NCI-H2196 (cell line): ENCODE measurements around the gene VPS37D.
"Not testable (repeated sequence)": the region's sequence is repeated elsewhere in the genome, so short reads cannot be mapped to it uniquely, and the experiment has no call there.

ENCODE experiments used
- DNase-seq: peaks from one replicate; lab custom pipeline; 2025; ENCODE audit not compliant: unreplicated experiment; lab: John Stamatoyannopoulos, UW

The VPS37D gene

GRCh38 chr7:73645643-73646174, 21.9 kb upstream of the VPS37D start:
- DNase-seq: no peak

GRCh38 chr7:73646785-73647724, 20.6 kb upstream of the VPS37D start:
- DNase-seq: no peak

- DNase-seq: peak; percentile 32
These were observed 19.7 kb upstream of the VPS37D start for GRCh38 chr7:73647725-73648592.

DNA sequence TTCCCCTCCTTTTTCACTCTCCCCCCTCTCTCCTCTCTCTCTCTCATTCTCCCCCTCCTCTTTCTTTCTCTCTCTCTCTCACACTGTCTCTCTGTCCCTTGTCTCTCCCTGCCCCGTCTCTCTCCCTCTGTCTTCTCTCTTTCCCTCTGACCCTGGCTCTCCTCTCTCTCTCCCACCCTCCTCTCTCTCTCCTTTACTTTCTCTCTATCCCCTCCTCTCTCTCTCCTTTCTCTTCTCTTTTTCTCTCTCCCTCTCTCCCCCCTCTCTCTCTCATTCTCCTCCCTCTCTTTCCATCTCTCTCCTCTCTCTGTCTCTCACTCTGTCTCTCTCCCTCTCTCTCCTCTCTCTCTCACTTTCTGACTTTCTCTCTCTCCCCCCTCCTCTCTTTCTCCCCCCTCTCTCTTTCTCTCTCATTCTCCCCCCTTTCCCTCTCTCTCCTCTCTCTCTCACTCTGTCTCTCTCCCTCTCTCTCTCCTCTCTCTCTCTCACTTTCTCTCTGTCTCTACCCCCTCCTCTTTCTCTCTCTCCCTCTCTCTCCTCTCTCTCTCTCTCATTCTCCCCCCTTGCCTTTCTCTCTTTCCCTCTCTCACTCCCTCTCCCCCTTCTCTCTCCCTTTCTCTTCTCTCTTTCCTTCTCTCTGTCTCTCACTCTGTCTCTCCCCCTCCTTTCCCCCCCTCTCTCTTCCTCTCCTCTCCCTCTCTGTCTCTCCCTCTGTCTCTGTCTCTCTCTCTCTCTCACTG, 18.9 kb upstream of the VPS37D start:
- DNase-seq: no peak

DNA sequence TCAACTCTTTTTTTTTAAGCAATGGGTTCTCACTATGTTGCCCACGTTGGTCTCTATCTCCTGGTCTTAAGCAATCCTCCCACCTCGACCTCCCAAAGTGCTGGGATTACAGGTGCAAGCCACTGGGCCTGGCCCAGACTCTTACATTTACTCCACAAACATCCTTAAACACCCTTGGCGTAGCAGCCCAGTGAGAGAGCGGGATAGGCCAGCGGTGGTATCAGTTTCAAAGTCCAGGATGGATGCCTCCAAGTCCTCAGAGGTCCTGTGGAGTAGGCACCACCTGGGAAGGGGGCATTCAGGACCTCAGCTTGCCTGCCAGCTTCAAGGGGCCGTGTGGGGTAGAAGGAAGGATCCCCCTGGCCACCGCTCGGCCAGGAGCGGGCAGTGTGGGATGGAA, 18.1 kb upstream of the VPS37D start:
- no peak for DNase-seq

DNA sequence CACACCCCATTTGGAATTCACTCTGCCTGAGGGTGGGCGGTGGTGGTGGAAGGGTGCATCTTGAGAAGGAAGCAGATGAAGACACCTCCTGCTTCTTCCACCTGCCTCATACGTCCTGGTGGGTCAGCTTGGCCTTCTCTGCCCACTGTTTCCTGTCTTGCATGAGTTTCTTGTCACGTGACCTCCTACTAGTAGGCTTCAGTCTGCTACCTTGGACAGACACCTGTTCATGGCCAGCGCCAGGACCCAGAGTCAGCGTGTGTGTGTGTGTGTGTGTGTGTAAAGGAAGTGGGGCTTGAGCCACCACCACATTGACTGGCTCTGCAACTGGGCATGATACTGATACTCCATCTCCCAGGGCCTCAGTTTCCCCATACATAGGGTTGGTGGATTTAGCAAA, 17.1 kb upstream of the VPS37D start:
- no peak for DNase-seq

GRCh38 chr7:73652541-73652949, 15.1 kb upstream of the VPS37D start:
- DNase-seq: no peak

GRCh38 chr7:73655309-73655708, 12.3 kb upstream of the VPS37D start:
- not testable (repeated sequence) for DNase-seq

DNA sequence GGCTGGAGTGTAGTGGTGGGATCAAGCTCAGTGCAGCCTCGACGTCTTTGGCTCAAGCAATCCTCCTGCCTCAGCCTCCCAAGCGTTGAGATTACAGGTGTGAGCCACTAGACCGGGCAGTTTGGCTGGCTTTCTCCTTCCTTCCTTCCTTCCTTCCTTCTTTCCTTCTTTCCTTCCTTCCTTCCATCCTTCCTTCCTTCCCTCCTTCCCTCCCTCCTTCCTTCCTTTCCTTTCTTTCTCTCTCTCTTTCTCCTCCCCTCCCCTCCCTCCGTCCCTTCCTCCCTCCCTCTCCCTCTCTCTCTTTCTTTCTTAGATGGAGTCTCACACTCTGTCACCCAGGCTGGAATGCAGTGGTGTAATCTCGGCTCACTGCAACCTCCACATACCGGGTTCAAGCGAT, 7.6 kb upstream of the VPS37D start:
- no peak for DNase-seq

- DNase-seq: not testable (repeated sequence)
These were observed 7.0 kb upstream of the VPS37D start for GRCh38 chr7:73660594-73660993.

DNA sequence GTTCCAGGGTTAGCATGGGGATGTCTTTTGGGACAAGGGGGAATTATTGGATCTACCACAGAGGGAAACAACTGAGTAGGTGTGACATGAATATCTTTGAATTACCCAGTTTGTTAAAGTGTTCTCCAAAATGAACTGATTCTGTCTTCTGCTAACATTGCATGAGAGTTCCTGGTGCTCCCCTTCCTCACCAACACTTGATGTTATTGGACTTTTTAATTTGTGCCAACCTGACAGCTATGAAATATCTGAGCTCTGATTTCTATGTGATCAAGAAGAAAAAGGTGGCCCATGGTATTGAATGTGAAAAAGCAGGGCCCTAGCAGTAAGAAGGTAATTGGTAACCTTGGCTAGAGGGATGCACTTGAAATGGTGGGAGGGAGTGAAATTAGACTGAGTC, 4.6 kb upstream of the VPS37D start:
- DNase-seq: no peak

GRCh38 chr7:73668103-73668885, 663 bp downstream of the VPS37D start:
- DNase-seq: no peak

DNA sequence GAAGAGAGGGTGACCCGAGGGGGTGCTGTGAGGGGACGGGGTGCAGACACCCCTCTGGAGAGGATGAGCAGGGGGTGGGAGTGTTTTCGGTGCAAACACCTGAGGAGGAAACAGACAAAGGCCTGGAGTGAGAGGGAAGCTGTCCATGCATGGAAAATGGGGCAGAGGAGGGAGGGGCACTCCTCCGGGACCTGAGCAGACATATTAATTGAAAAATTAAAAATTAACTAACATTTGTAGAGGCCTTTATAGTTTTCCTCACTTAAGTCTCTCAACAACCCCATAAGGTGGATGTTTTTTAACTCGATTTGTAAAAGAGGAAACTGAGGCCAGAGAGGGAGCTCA, 1.2 kb downstream of the VPS37D start:
- DNase-seq: no peak

DNA sequence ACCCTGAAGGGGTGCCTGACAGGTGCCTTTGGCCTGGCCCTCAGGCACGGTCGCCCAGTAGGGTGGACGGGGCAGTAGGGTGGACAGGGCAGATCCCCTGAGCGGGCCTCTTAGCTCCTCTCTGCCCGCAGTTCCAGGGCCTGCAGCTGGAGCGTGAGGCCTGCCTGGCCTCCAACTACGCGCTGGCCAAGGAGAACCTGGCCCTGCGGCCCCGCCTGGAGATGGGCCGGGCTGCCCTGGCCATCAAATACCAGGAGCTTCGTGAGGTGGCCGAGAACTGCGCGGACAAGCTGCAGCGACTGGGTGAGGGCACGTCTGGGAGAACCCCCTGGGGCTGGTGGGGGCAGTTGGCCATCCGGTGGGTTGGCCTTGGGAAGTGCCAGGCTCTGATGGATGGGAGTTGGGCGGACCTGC, 1.7 kb downstream of the VPS37D start:
- DNase-seq: no peak

GRCh38 chr7:73669858-73670385, 2.3 kb downstream of the VPS37D start:
- DNase-seq: no peak

DNA sequence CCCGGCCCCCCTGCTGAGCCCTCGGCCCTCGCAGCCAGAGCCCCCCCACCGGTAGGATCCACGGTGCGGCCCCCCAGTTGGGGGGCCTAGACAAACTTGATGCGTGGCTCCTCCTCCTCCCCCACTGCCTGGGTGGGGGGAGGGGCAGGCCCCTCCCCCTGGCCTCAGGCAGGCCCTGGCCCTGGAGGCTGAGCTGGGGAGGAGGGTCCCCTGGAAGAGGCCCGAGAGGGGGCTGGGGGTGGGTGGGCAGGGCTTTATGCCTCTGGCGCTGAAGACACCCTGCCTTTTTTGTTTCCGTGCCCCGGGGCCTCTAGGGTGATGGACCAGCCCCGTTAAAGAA, 3.7 kb downstream of the VPS37D start:
- no peak for DNase-seq

DNA sequence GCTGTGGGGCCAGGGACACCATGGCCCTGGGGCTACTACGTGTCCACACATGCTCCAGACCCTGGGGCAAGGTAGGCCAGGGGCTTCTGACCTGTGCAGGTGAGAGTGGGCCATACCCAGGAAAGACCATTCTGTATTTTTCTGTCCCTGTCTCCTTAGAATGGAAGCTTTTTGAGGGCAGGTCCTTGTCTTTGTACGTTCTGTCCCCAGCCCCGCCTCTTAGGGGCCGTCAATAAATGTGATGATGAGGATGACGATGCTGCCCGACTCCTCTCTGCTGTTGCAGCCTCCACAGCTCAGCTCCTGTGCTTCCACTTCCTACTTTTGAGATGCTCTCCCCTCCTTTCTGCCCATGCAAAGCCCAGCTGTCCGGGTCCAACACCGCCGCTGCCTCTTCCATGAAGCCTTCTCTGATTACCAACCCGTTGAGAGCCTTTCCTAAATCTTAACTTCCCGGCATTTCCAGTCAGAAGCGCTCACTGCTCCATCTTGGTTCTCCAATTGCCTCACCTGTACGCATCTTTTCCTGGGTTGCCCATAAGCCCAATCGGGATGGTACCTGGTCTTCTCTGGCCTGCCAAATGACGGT, 4.3 kb downstream of the VPS37D start:
- DNase-seq: no peak

DNA sequence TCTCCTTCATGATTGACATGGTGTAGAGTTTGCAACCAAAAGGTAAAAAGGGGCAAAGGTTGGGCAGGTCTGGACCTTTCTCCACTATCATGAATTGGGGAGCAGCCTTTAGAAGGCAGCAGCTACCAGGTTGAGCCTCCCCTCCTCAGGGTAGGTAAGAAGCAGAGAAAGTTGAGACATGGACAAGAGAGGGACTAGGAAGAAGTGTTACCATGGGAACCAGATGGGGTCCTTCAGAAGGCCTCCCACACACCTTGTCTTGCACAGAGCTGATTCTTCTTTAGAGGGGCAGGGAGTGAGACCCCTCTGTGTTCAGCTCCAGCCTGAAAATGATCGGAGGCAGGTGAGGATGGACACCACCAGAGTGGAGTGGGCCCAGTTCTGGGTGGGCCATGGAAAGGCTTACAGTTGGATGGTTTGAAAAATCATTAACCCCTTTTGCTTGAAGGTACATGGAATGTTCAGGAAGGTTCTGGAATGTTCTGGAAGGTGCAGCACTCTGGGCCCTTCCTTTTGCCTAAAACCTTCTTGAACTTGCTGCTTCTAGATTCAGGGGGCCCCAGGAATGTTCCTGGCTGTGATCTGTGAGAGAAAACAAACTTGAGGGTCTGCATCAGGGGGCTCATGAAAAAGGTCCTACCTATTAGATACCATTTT, 7.0 kb downstream of the VPS37D start:
- no peak for DNase-seq

DNA sequence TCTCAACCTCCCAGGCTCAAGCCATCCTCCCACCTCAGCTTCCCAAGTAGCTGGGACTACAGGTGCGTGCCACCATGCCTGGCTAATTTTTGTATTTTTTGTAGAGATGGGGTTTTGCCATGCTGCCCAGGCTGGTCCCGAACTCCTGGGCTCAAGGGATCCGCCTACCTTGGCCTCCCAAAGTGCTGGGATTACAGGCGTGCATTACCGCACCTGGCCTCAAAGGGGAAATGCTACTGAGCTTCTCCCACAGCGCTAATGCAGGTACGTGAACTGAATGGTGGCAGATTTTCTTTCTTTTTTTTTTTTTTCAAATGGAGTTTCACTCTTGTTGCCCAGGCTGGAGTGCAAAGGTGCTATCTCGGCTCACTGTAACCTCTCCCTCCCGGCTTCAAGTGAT, 8.4 kb downstream of the VPS37D start:
- not testable (repeated sequence) for DNase-seq
